ENCODE results near the gene SLF2.

DNA sequence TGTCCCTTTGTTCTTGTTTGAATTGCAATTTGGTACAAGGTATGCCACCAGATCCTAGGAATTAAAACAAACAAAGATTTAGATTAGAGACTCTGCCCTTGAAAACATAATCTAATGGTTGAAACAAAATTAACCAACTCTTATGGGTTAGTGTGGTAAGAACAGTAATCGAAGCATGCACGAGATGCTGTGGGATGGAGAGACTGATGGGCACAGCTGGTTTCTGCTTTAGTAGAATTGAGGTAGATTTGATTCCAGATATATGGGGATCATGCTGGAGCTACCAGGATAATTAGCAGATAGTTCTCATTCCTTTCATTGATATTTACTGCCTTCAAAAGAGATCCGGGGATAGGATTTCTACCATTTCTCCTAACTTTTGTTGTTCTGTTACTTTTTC lies 36.2 kb downstream of the SLF2 start:
- TF ChIP-seq, protein P1, sequence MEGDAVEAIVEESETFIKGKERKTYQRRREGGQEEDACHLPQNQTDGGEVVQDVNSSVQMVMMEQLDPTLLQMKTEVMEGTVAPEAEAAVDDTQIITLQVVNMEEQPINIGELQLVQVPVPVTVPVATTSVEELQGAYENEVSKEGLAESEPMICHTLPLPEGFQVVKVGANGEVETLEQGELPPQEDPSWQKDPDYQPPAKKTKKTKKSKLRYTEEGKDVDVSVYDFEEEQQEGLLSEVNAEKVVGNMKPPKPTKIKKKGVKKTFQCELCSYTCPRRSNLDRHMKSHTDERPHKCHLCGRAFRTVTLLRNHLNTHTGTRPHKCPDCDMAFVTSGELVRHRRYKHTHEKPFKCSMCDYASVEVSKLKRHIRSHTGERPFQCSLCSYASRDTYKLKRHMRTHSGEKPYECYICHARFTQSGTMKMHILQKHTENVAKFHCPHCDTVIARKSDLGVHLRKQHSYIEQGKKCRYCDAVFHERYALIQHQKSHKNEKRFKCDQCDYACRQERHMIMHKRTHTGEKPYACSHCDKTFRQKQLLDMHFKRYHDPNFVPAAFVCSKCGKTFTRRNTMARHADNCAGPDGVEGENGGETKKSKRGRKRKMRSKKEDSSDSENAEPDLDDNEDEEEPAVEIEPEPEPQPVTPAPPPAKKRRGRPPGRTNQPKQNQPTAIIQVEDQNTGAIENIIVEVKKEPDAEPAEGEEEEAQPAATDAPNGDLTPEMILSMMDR (IDR thresholded peaks at IDR 0.05): no peak
- TF ChIP-seq POLR2A (IDR thresholded peaks at IDR 0.05): no peak

Data from lower leg skin (tissue), 3 donors.